ENCODE data around the gene TRMT6. TPM values are rescaled to one million over a fixed set of nuclear protein-coding genes. Genes with fewer than 3 reads are reported as not detected.

TRMT6 gene
- polyA plus RNA-seq, 2 of the 4 experiments (the other 2 are of a cell fraction) = 37.4 to 43.1 TPM

DNA sequence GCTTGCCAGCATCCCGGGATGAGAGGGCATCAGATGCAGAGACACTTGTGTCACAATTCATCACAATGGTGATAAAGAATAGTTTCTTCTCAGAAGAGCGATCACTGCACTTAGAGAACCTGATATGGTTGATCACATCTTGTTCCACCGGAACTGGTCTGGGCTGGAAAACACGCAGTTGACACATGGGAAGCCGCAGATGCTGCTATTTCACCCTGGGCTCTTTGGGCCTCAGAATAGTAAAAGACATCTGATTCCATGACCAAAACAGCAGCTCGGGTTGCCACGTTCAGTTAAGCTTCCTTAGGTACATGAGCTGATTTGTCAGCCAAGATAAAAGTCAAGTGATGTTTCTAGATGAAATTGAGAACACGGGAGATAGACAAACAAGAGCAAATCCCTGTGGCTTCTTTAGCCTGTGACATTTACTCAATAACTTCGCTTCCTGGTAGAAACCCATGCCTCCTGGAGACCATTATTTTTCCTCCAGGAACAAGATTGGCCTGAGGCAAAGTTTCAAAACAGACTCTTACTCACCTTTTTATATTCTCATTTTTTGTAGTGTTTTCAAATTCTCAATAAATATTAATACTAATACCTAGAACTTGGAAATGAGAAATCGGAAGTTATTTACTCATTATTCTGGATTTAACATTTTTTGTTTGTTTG is 59.4 kb downstream of the TRMT6 start:
- Histone ChIP-seq H3K4me1 (no peaks in the 10 kb centered on the region), H3K9me3 (no peaks in the 10 kb centered on the region), H3K4me3 (no peak overlapping the region), H3K27ac (no peak overlapping the region), H3K4me2 (no peak overlapping the region)
- FAIRE-seq = no peak
- no peak for DNase-seq (ENCODE audit: low read depth in 1 of 2, low spot score in 1 of 2)
- WGBS (ENCODE audit: missing lambda C conversion rate) = 54% methylated on average over 10 of the region's 10 CpGs
- no peak for TF ChIP-seq NFE2L2 (conservative IDR thresholded peaks at IDR 0.05; ENCODE audit: low read length)
- TF ChIP-seq, protein P1, sequence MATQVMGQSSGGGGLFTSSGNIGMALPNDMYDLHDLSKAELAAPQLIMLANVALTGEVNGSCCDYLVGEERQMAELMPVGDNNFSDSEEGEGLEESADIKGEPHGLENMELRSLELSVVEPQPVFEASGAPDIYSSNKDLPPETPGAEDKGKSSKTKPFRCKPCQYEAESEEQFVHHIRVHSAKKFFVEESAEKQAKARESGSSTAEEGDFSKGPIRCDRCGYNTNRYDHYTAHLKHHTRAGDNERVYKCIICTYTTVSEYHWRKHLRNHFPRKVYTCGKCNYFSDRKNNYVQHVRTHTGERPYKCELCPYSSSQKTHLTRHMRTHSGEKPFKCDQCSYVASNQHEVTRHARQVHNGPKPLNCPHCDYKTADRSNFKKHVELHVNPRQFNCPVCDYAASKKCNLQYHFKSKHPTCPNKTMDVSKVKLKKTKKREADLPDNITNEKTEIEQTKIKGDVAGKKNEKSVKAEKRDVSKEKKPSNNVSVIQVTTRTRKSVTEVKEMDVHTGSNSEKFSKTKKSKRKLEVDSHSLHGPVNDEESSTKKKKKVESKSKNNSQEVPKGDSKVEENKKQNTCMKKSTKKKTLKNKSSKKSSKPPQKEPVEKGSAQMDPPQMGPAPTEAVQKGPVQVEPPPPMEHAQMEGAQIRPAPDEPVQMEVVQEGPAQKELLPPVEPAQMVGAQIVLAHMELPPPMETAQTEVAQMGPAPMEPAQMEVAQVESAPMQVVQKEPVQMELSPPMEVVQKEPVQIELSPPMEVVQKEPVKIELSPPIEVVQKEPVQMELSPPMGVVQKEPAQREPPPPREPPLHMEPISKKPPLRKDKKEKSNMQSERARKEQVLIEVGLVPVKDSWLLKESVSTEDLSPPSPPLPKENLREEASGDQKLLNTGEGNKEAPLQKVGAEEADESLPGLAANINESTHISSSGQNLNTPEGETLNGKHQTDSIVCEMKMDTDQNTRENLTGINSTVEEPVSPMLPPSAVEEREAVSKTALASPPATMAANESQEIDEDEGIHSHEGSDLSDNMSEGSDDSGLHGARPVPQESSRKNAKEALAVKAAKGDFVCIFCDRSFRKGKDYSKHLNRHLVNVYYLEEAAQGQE (IDR thresholded peaks at IDR 0.05) = no peak
- no peak for TF ChIP-seq HES2 (IDR thresholded peaks at IDR 0.05)
- TF ChIP-seq CBX2 (IDR thresholded peaks at IDR 0.05; ENCODE audit: borderline replicate concordance, low read depth) = no peak
- no peak for TF ChIP-seq ESRRA (IDR thresholded peaks at IDR 0.05; ENCODE audit: borderline replicate concordance, low read length)
- TF ChIP-seq, protein P2, sequence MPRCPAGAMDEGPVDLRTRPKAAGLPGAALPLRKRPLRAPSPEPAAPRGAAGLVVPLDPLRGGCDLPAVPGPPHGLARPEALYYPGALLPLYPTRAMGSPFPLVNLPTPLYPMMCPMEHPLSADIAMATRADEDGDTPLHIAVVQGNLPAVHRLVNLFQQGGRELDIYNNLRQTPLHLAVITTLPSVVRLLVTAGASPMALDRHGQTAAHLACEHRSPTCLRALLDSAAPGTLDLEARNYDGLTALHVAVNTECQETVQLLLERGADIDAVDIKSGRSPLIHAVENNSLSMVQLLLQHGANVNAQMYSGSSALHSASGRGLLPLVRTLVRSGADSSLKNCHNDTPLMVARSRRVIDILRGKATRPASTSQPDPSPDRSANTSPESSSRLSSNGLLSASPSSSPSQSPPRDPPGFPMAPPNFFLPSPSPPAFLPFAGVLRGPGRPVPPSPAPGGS (IDR thresholded peaks at IDR 0.05) = no peak
- TF ChIP-seq TFCP2L1 (CRISPR knock-in tag; IDR thresholded peaks at IDR 0.05) = no peak
- no peak for TF ChIP-seq ZSCAN20 (CRISPR knock-in tag; IDR thresholded peaks at IDR 0.05)
- TF ChIP-seq CEBPB (IDR thresholded peaks at IDR 0.05) = no peak
- no peak for TF ChIP-seq ZFP36 (IDR thresholded peaks at IDR 0.05; ENCODE audit: borderline replicate concordance, partially characterized antibody)
- TF ChIP-seq ATOH8 (CRISPR knock-in tag; IDR thresholded peaks at IDR 0.05; ENCODE audit: low read depth) = no peak
- no peak for TF ChIP-seq FOXS1 (CRISPR knock-in tag; IDR thresholded peaks at IDR 0.05)
- TF ChIP-seq, protein P3, sequence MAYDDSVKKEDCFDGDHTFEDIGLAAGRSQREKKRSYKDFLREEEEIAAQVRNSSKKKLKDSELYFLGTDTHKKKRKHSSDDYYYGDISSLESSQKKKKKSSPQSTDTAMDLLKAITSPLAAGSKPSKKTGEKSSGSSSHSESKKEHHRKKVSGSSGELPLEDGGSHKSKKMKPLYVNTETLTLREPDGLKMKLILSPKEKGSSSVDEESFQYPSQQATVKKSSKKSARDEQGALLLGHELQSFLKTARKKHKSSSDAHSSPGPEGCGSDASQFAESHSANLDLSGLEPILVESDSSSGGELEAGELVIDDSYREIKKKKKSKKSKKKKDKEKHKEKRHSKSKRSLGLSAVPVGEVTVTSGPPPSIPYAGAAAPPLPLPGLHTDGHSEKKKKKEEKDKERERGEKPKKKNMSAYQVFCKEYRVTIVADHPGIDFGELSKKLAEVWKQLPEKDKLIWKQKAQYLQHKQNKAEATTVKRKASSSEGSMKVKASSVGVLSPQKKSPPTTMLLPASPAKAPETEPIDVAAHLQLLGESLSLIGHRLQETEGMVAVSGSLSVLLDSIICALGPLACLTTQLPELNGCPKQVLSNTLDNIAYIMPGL (CRISPR knock-in tag; IDR thresholded peaks at IDR 0.05; ENCODE audit: borderline replicate concordance) = no peak
- no peak for ATAC-seq
- ChIA-PET POLR2A (interaction anchor here (0.7 kb wide), 1 partner anchor 60 kb away, joined by 3 read pairs; the partner anchor contains the start of genes MCM8 and TRMT6), CTCF (interaction anchor here (1.6 kb wide), 1 partner anchor 40 kb away, joined by 4 read pairs; no protein-coding TSS in a partner anchor)

DNA sequence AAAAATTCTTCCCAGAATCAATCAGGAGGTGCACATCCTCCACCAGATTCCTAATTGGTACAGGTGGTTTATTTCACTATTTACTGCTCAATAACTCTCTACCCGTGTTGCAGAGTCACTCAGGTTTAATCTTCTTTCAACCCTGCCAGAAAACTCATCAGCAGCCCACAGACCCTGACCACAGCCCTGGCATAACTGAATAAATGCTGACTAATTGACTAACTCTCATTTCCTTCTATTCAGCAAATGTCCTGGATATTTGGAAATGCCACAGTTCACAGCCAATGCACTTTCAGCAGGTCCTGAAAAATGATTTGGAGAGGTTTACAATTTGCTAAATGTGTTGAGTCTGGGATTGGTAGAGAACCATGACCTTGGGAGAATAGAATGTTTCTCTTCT is 62.3 kb downstream of the TRMT6 start:
- ATAC-seq = no peak
- H3K27ac ChIP-seq = no peak overlapping the region
- no peaks in the 10 kb centered on the region for H3K4me1 ChIP-seq
- no peaks in the 10 kb centered on the region for H3K9me3 ChIP-seq
- 32% methylated on average over 1 of the region's 1 CpG for WGBS (ENCODE audit: missing lambda C conversion rate)
- no peak for TF ChIP-seq JUNB (IDR thresholded peaks at IDR 0.05)
- no peak for TF ChIP-seq E2F6 (IDR thresholded peaks at IDR 0.05; ENCODE audit: borderline replicate concordance, low read depth)
- TF ChIP-seq GATA3 (IDR thresholded peaks at IDR 0.05; ENCODE audit: borderline replicate concordance) = no peak
- no peak for TF ChIP-seq ZNF302 (CRISPR knock-in tag; IDR thresholded peaks at IDR 0.05)
- peak; percentile 35 for TF ChIP-seq MAFK (IDR thresholded peaks at IDR 0.05; ENCODE audit: partially characterized antibody)
- CTCF ChIA-PET = no interaction called here
- H3K4me3 ChIP-seq = no peak overlapping the region
- POLR2A ChIA-PET = no interaction called here
- no peak for FAIRE-seq
- H3K4me2 ChIP-seq = no peak overlapping the region
- DNase-seq (ENCODE audit: low read depth in 1 of 2, low spot score in 1 of 2) = no peak

Measured in A549 (cell line).